ENCODE measurements around the gene BAK1. TPM values are rescaled to one million over a fixed set of nuclear protein-coding genes. Genes with fewer than 3 reads are reported as not detected.

Gene BAK1
- total and polyA plus RNA-seq, 4 donors, result 5.3 to 15.3 (median 11.6) TPM

DNA sequence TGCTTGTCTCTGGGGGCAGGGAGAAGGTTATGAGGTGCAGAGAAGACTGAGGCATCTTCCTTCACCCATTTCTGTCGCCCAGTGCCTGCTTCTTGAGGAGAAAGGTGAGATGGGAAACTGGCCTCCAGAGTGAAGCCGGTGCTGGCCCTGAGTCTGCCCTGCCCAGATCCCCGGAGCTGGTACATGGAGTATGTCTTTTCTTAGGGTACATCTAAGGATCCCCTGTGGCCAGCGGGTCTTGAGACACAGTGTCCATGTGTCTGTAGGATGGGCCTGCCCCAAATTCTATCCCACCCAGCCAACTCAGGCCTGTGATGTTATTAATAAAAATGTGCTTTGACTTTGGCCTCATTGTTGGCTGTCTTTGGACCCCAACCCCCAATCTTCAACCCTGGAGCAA lies 8.8 kb upstream of the BAK1 start:
- Histone ChIP-seq H3K4me3 (ENCODE audit: low read depth, low read length) (no peak overlapping the region), H3K9me3 (ENCODE audit: control insufficient read depth, insufficient read depth, low read length) (no peaks in the 10 kb centered on the region), H3K27me3 (ENCODE audit: control insufficient read depth, insufficient read depth, low read length) (peaks cover 9% of the 10 kb centered on the region), H3K27ac (ENCODE audit: low read depth, low read length) (no peak overlapping the region), H3K36me3 (ENCODE audit: control insufficient read depth, insufficient read depth, low read length) (no peaks in the 10 kb centered on the region), H3K4me1 (ENCODE audit: control insufficient read depth, insufficient read depth, low read length) (peaks cover 53% of the 10 kb centered on the region)
- 93% methylated on average over 2 of the region's 4 CpGs for WGBS (ENCODE audit: insufficient coverage)
- no peak for DNase-seq (ENCODE audit: low read depth in 4 of 6, low spot score in 6 of 6)

- no peak overlapping the region for H3K27ac ChIP-seq (ENCODE audit: low read depth, low read length)
- H3K27me3 ChIP-seq (ENCODE audit: control insufficient read depth, insufficient read depth, low read length), result no peaks in the 10 kb centered on the region
- peaks cover 41% of the 10 kb centered on the region for H3K4me1 ChIP-seq (ENCODE audit: control insufficient read depth, insufficient read depth, low read length)
- no peak overlapping the region for H3K4me3 ChIP-seq (ENCODE audit: low read depth, low read length)
- no peaks in the 10 kb centered on the region for H3K36me3 ChIP-seq (ENCODE audit: control insufficient read depth, insufficient read depth, low read length)
- no peaks in the 10 kb centered on the region for H3K9me3 ChIP-seq (ENCODE audit: control insufficient read depth, insufficient read depth, low read length)
- no peak for DNase-seq (ENCODE audit: low read depth in 4 of 6, low spot score in 6 of 6)
- 79% methylated on average over 6 of the region's 8 CpGs for WGBS (ENCODE audit: insufficient coverage)
Measured at GRCh38 chr6:33587529-33587928, 7.5 kb upstream of the BAK1 start.

GRCh38 chr6:33586108-33586640 lies 6.1 kb upstream of the BAK1 start:
- DNase-seq (ENCODE audit: low read depth in 4 of 6, low spot score in 6 of 6), result no peak
- 95% methylated on average over 7 of the region's 9 CpGs for WGBS (ENCODE audit: insufficient coverage)
- no peak overlapping the region for H3K27ac ChIP-seq (ENCODE audit: low read depth, low read length)

DNA sequence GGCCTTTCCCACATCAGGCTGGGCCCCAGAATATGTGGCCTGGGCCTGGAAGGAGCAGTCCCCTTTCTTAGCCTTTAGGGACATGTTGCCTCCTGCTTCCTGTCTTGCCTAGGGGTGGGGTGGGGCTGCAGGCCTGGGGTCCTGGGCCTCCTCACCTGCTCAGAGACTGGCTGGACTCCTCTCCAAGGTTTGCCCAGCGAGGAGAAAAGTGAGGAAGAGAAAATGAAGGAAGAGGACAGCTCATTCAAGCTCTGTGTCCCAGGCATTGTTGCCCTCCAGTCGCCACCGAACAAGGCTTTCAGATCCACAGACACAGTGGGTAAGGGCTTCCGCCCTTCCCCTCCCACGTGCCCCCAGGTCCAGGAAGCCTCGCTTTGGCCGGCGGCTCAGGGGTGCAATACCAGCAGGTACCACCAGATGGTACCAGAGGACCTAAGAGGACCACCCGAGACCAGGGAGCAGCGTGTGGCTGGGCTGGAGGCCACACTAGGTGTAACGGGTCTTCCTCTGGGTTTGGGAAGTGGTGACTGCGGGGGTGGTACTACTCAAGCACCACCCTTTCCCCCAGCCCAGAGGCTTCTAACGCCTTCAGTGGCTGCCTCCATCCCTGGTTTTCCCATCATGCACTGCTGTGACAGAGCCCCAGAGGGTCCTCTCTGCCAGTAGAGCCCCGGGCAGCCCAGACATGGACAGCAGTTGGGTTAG lies 5.5 kb upstream of the BAK1 start:
- Histone ChIP-seq H3K36me3 (ENCODE audit: control insufficient read depth, insufficient read depth, low read length) (no peaks in the 10 kb centered on the region), H3K27me3 (ENCODE audit: control insufficient read depth, insufficient read depth, low read length) (no peaks in the 10 kb centered on the region), H3K27ac (ENCODE audit: low read depth, low read length) (no peak overlapping the region), H3K4me1 (ENCODE audit: control insufficient read depth, insufficient read depth, low read length) (peaks cover 31% of the 10 kb centered on the region), H3K9me3 (ENCODE audit: control insufficient read depth, insufficient read depth, low read length) (no peaks in the 10 kb centered on the region), H3K4me3 (ENCODE audit: low read depth, low read length) (no peak overlapping the region)
- DNase-seq (ENCODE audit: low read depth in 4 of 6, low spot score in 6 of 6), result peak in 5 of 6 donors; percentile 38 to 92 (median 54)
- WGBS (ENCODE audit: insufficient coverage), result 7% methylated on average over 7 of the region's 14 CpGs

More at GRCh38 chr6:33586108-33586640, 6.1 kb upstream of the BAK1 start:
- Histone ChIP-seq H3K4me1 (ENCODE audit: control insufficient read depth, insufficient read depth, low read length) (peaks cover 35% of the 10 kb centered on the region), H3K36me3 (ENCODE audit: control insufficient read depth, insufficient read depth, low read length) (no peaks in the 10 kb centered on the region), H3K9me3 (ENCODE audit: control insufficient read depth, insufficient read depth, low read length) (no peaks in the 10 kb centered on the region), H3K4me3 (ENCODE audit: low read depth, low read length) (no peak overlapping the region), H3K27me3 (ENCODE audit: control insufficient read depth, insufficient read depth, low read length) (no peaks in the 10 kb centered on the region)

GRCh38 chr6:33584700-33585402 lies 4.8 kb upstream of the BAK1 start:
- no peaks in the 10 kb centered on the region for H3K9me3 ChIP-seq (ENCODE audit: control insufficient read depth, insufficient read depth, low read length)
- no peak overlapping the region for H3K27ac ChIP-seq (ENCODE audit: low read depth, low read length)
- peaks cover 28% of the 10 kb centered on the region for H3K4me1 ChIP-seq (ENCODE audit: control insufficient read depth, insufficient read depth, low read length)
- no peaks in the 10 kb centered on the region for H3K27me3 ChIP-seq (ENCODE audit: control insufficient read depth, insufficient read depth, low read length)
- no peak overlapping the region for H3K4me3 ChIP-seq (ENCODE audit: low read depth, low read length)
- DNase-seq (ENCODE audit: low read depth in 4 of 6, low spot score in 6 of 6), result no peak
- H3K36me3 ChIP-seq (ENCODE audit: control insufficient read depth, insufficient read depth, low read length), result no peaks in the 10 kb centered on the region
- WGBS (ENCODE audit: insufficient coverage), result 86% methylated on average over 9 of the region's 11 CpGs

DNA sequence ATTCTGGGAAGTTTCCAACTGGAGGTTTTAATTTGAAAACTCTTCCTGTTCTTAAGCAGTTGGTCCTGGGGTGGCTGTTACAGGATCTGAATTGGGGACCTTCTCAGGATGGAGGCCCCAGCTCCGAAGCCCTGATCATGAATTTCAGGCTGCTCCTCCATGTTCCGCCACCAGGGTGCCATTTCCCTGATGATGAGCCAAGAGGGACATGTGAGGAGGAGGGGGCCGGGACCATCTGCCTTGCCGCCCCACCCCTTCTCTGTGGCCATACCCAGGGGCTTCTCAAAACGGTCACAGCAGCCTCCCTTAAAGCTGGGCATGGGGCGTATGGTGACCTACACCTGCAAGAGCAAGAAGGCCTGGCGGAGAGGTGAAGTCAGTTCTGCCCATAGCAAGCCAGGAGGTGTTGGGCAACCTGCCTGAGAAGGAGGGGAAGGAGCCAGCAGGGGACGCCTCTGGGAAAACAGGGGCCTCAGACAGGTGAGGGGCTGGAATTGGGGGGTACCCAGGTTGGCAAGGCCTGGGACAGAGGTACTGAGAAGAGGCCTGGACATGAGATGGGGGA lies 3.6 kb upstream of the BAK1 start:
- peaks cover 31% of the 10 kb centered on the region for H3K4me1 ChIP-seq (ENCODE audit: control insufficient read depth, insufficient read depth, low read length)
- no peak overlapping the region for H3K4me3 ChIP-seq (ENCODE audit: low read depth, low read length)
- H3K27me3 ChIP-seq (ENCODE audit: control insufficient read depth, insufficient read depth, low read length), result no peaks in the 10 kb centered on the region
- DNase-seq (ENCODE audit: low read depth in 4 of 6, low spot score in 6 of 6), result no peak
- H3K36me3 ChIP-seq (ENCODE audit: control insufficient read depth, insufficient read depth, low read length), result peaks cover 1% of the 10 kb centered on the region
- no peaks in the 10 kb centered on the region for H3K9me3 ChIP-seq (ENCODE audit: control insufficient read depth, insufficient read depth, low read length)
- H3K27ac ChIP-seq (ENCODE audit: low read depth, low read length), result no peak overlapping the region
- WGBS (ENCODE audit: insufficient coverage), result 73% methylated on average over 5 of the region's 8 CpGs

GRCh38 chr6:33581186-33581585 lies 1.1 kb upstream of the BAK1 start:
- no peaks in the 10 kb centered on the region for H3K27me3 ChIP-seq (ENCODE audit: control insufficient read depth, insufficient read depth, low read length)
- no peak overlapping the region for H3K27ac ChIP-seq (ENCODE audit: low read depth, low read length)
- H3K9me3 ChIP-seq (ENCODE audit: control insufficient read depth, insufficient read depth, low read length), result no peaks in the 10 kb centered on the region
- DNase-seq (ENCODE audit: low read depth in 4 of 6, low spot score in 6 of 6), result no peak
- H3K4me1 ChIP-seq (ENCODE audit: control insufficient read depth, insufficient read depth, low read length), result peaks cover 33% of the 10 kb centered on the region
- H3K36me3 ChIP-seq (ENCODE audit: control insufficient read depth, insufficient read depth, low read length), result peaks cover 19% of the 10 kb centered on the region
- H3K4me3 ChIP-seq (ENCODE audit: low read depth, low read length), result no peak overlapping the region
- WGBS (ENCODE audit: insufficient coverage), result 100% methylated on average over 4 of the region's 5 CpGs

GRCh38 chr6:33578588-33579011 lies 1.5 kb downstream of the BAK1 start:
- H3K4me3 ChIP-seq (ENCODE audit: low read depth, low read length), result no peak overlapping the region
- peaks cover 23% of the 10 kb centered on the region for H3K4me1 ChIP-seq (ENCODE audit: control insufficient read depth, insufficient read depth, low read length)
- no peaks in the 10 kb centered on the region for H3K9me3 ChIP-seq (ENCODE audit: control insufficient read depth, insufficient read depth, low read length)
- H3K36me3 ChIP-seq (ENCODE audit: control insufficient read depth, insufficient read depth, low read length), result peaks cover 43% of the 10 kb centered on the region
- no peak overlapping the region for H3K27ac ChIP-seq (ENCODE audit: low read depth, low read length)
- 67% methylated on average over 4 of the region's 9 CpGs for whole genome bisulfite sequencing (ENCODE audit: insufficient coverage)
- DNase-seq (ENCODE audit: low read depth in 4 of 6, low spot score in 6 of 6), result no peak
- H3K27me3 ChIP-seq (ENCODE audit: control insufficient read depth, insufficient read depth, low read length), result no peaks in the 10 kb centered on the region

- WGBS (ENCODE audit: insufficient coverage), result 94% methylated on average over 7 of the region's 7 CpGs
- no peak overlapping the region for H3K4me3 ChIP-seq (ENCODE audit: low read depth, low read length)
Measured at GRCh38 chr6:33578164-33578563, 1.9 kb downstream of the BAK1 start.

More at GRCh38 chr6:33578164-33578563, 1.9 kb downstream of the BAK1 start:
- no peak for DNase-seq (ENCODE audit: low read depth in 4 of 6, low spot score in 6 of 6)
- peaks cover 23% of the 10 kb centered on the region for H3K4me1 ChIP-seq (ENCODE audit: control insufficient read depth, insufficient read depth, low read length)
- H3K27ac ChIP-seq (ENCODE audit: low read depth, low read length), result no peak overlapping the region
- peaks cover 47% of the 10 kb centered on the region for H3K36me3 ChIP-seq (ENCODE audit: control insufficient read depth, insufficient read depth, low read length)
- H3K27me3 ChIP-seq (ENCODE audit: control insufficient read depth, insufficient read depth, low read length), result no peaks in the 10 kb centered on the region
- H3K9me3 ChIP-seq (ENCODE audit: control insufficient read depth, insufficient read depth, low read length), result no peaks in the 10 kb centered on the region
